Prostate gland (tissue), 2 donors: ENCODE measurements around the gene VSIG8. TPM values are rescaled to one million over a fixed set of nuclear protein-coding genes. Genes with fewer than 3 reads are reported as not detected.

Source experiments
- DNase-seq: peaks from one replicate; pipeline ENCODE4 v3.0.0-alpha.2; 2019; ENCODE audit warnings: low spot score
- H3K27ac ChIP-seq, 2 donors: fragments of 200-600 bp; sonication (generic); 2 replicates each; pipeline ENCODE4 v1.5.1; 2017 to 2019
- H3K27me3 ChIP-seq: fragments of 200-600 bp; sonication (generic); replicated peaks from 2 replicates; pipeline ENCODE4 v1.5.1; 2019; ENCODE audit not compliant: insufficient read depth
- H3K36me3 ChIP-seq, 2 donors: fragments of 200-600 bp; sonication (generic); 1 replicate in 1 of 2; 2 replicates in 1 of 2; pipeline versions ENCODE4 v1.5.1 to v1.8.1; 2017 to 2019
- H3K4me1 ChIP-seq: fragments of 200-600 bp; sonication (generic); replicated peaks from 2 replicates; pipeline ENCODE4 v1.5.1; 2019
- H3K4me3 ChIP-seq, 2 donors: fragments of 200-600 bp; sonication (generic); 2 replicates each; pipeline ENCODE4 v1.5.1; 2017 to 2019
- H3K9me3 ChIP-seq: fragments of 200-600 bp; sonication (generic); 2 replicates; pipeline ENCODE4 v1.5.1; 2017
- POLR2A ChIP-seq: fragments of 450-650 bp; IDR thresholded peaks from one replicate; pipeline ENCODE4 v1.6.1; 2016; ENCODE audit warnings: antibody characterized with exemption, mild to moderate bottlenecking
- POLR2AphosphoS5 ChIP-seq: sonication (generic); formaldehyde crosslinking; IDR thresholded peaks from one replicate; pipeline ENCODE4 v1.6.1; 2017; ENCODE audit warnings: antibody characterized with exemption
- WGBS: methylation state at CpG from one replicate; pipeline ENCODE4 v1.1.5; 2018; 5-methylcytosine and 5-hydroxymethylcytosine counted together
- intact Hi-C: fragments of 100-400 bp; cut with DNase I; formaldehyde crosslinking; loops from one replicate; pipeline ENCODE4 v1.14.2; 2022
- total RNA-seq, 2 donors: library from RNA; depleted of rRNA; stranded (reverse); fragments of >200 nt; gene quantifications; one replicate each; pipeline ENCODE4 v1.1.0, GENCODE V29; 2016
- TF ChIP-seq, protein P1 (sequence below), 4 experiments: fragments of 200-600 bp in 2 of 4; fragments of 450-650 bp in 2 of 4; sonication (generic) in 2 of 4; IDR thresholded peaks; 1 replicate in 3 of 4; 2 replicates in 1 of 4; pipeline ENCODE4 v1.5.1; 2016 to 2019; ENCODE audit warnings: antibody characterized with exemption in 4 of 4, mild to moderate bottlenecking in 2 of 4, moderate library complexity in 2 of 4

Gene VSIG8
- total RNA-seq, 2 donors from 2014 or later = not detected

DNA sequence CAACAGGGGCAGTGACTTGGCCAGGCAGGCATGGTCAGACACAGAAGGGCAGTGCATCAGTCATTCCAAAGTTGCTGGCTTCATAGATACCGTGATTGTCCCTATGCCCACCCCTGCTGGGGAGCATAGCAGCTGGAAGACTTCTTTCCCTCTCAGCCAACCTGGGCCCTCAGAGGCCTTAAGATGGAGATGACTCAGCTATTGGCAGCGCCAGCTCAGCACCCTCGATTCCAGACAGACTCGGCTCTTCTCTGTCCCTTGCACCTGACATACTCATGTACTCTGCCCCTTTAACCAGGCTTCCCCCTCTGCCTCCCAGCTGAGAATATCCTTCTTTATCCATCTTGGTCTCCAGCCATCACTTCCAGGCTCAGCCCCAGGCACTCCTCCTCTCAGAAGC lies 19.0 kb downstream of the VSIG8 start:
- no peaks in the 10 kb centered on the region for H3K36me3 ChIP-seq
- H3K27me3 ChIP-seq = no peaks in the 10 kb centered on the region
- intact Hi-C loops = no loop called here
- 87% methylated on average over 4 of the region's 4 CpGs for WGBS
- H3K4me1 ChIP-seq = no peaks in the 10 kb centered on the region
- no peak overlapping the region for H3K4me3 ChIP-seq
- DNase-seq = no peak
- no peaks in the 10 kb centered on the region for H3K9me3 ChIP-seq
- TF ChIP-seq, protein P1, sequence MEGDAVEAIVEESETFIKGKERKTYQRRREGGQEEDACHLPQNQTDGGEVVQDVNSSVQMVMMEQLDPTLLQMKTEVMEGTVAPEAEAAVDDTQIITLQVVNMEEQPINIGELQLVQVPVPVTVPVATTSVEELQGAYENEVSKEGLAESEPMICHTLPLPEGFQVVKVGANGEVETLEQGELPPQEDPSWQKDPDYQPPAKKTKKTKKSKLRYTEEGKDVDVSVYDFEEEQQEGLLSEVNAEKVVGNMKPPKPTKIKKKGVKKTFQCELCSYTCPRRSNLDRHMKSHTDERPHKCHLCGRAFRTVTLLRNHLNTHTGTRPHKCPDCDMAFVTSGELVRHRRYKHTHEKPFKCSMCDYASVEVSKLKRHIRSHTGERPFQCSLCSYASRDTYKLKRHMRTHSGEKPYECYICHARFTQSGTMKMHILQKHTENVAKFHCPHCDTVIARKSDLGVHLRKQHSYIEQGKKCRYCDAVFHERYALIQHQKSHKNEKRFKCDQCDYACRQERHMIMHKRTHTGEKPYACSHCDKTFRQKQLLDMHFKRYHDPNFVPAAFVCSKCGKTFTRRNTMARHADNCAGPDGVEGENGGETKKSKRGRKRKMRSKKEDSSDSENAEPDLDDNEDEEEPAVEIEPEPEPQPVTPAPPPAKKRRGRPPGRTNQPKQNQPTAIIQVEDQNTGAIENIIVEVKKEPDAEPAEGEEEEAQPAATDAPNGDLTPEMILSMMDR (IDR thresholded peaks at IDR 0.05) = no peak
- TF ChIP-seq POLR2AphosphoS5 (no peak), POLR2A (no peak)
- no peak overlapping the region for H3K27ac ChIP-seq

DNA sequence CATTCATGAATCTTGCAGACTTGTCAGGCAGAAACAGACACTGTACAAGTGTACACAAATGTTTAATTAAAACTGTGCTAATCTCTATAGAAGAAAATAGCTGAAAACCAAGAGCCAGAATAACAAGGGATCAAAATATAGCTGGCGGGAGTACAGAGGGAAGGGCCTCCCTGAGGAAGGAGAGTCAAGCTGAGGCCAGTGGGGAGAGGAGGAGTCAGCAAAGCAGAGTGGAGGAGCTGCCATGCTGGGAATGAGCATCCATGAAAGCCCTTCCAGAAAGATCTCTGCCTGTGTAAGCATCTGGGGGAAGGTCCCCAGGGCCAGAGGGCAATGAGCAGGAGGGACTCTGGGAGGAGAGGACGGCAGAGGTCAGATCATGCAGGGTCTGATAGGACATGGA lies 20.7 kb downstream of the VSIG8 start:
- no peaks in the 10 kb centered on the region for H3K4me1 ChIP-seq
- no peak overlapping the region for H3K27ac ChIP-seq
- 89% methylated on average over 2 of the region's 2 CpGs for WGBS
- no peaks in the 10 kb centered on the region for H3K36me3 ChIP-seq
- no peak for DNase-seq
- TF ChIP-seq, protein P1 (IDR thresholded peaks at IDR 0.05) = no peak
- no peaks in the 10 kb centered on the region for H3K27me3 ChIP-seq
- no peaks in the 10 kb centered on the region for H3K9me3 ChIP-seq
- no peak overlapping the region for H3K4me3 ChIP-seq
- intact Hi-C loops = no loop called here

DNA sequence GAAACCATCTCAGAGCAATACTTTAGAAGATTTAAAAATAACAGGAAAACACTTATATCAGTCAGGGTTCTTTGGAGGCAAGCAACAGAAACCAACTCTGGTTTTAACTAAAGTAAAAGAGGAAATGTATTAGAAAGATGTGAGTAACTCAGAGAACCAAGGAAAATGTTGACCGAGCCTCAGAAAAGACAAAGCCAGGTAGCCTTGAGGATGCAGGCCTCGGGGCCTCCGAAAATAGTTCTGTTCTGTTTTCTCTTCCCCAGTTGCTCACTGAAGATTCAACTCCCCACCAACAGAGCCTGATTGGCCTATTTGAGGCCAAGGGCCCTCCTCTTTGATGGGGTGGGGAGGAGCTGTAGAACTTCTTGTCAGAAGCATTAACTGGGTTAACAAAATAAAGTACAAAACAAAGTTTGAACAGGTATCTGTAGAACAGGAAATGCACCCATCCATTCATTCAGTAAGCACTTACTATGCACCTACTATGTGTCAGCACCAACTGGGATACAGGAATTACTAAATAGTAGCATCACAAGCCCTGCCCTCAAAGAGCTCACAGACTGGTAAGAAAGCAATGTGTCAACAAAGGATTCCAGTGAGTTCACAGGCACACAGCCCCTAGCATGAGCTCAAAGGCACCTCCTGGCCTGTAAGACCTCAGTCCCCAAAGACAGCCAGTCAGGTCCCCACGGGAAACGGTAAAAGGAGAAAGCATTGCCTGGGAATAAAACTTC lies 23.2 kb downstream of the VSIG8 start:
- TF ChIP-seq POLR2A (no peak), POLR2AphosphoS5 (no peak)
- TF ChIP-seq, protein P1 (IDR thresholded peaks at IDR 0.05) = no peak
- H3K9me3 ChIP-seq = no peaks in the 10 kb centered on the region
- no peak overlapping the region for H3K27ac ChIP-seq
- no peaks in the 10 kb centered on the region for H3K36me3 ChIP-seq
- no peaks in the 10 kb centered on the region for H3K27me3 ChIP-seq
- no peaks in the 10 kb centered on the region for H3K4me1 ChIP-seq
- no peak overlapping the region for H3K4me3 ChIP-seq
- intact Hi-C loops = no loop called here
- no peak for DNase-seq
- WGBS = 90% methylated on average over 5 of the region's 5 CpGs

DNA sequence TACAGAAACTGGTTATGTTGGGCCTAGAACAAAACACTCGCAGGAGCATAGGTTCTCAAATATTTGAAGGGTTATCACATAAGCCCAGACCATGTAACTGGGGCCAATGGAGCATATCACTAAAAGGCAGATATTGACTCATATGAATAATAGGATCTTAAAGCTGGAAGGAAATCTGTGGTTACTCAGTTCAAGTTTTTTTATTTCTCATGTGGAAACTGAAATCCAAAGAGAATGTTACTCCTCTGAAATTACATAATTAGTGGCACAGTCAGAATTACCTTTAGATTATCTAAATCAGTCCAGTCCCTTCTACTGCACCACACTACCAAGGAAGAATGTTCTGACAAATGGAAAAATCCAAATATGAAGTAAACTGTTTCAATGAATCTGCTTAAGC lies 23.7 kb downstream of the VSIG8 start:
- H3K27me3 ChIP-seq = no peaks in the 10 kb centered on the region
- no peaks in the 10 kb centered on the region for H3K36me3 ChIP-seq
- H3K9me3 ChIP-seq = no peaks in the 10 kb centered on the region
- H3K27ac ChIP-seq = no peak overlapping the region
- H3K4me3 ChIP-seq = no peak overlapping the region
- DNase-seq = no peak
- no peaks in the 10 kb centered on the region for H3K4me1 ChIP-seq
- intact Hi-C loops = no loop called here
- WGBS = 100% methylated on average over 1 of the region's 1 CpG
- no peak for TF ChIP-seq POLR2A

DNA sequence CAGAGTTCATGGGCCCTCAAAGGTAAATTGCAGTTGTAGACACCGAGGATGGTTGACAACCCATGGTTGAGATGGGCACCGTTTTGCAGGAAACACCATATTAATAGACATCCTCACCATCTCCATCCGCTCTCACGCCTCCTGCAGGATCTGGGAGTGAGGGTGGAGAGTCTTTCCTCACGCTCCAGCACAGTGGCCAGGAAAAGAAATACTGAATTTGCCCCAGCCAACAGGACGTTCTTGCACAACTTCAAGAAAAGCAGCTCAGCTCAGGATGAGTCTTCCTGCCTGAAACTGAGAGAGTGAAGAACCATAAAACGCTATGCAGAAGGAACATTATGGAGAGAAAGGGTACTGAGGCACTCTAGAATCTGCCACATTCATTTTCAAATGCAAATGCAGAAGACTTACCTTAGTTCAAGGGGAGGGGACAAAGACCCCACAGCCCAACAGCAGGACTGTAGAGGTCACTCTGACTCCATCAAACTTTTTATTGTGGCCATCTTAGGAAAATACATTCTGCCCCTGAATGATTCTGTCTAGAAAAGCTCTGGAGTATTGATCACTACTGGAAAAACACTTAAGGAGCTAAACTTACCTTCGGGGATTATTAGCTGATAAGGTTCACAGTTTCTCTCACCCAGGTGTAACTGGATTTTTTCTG lies 26.5 kb downstream of the VSIG8 start:
- H3K27ac ChIP-seq = no peak overlapping the region
- H3K27me3 ChIP-seq = no peaks in the 10 kb centered on the region
- H3K4me1 ChIP-seq = no peaks in the 10 kb centered on the region
- 83% methylated on average over 8 of the region's 8 CpGs for WGBS
- no peaks in the 10 kb centered on the region for H3K9me3 ChIP-seq
- intact Hi-C loops = no loop called here
- DNase-seq = no peak
- TF ChIP-seq POLR2A = no peak
- TF ChIP-seq, protein P1 (IDR thresholded peaks at IDR 0.05) = peak in 2 of 4 experiments; percentile 6 to 7
- TF ChIP-seq POLR2AphosphoS5 = no peak
- H3K4me3 ChIP-seq = no peak overlapping the region
- no peaks in the 10 kb centered on the region for H3K36me3 ChIP-seq
